ENCODE data around the gene IGHMBP2.
"Not testable (repeated sequence)": the region's sequence is repeated elsewhere in the genome, so short reads cannot be mapped to it uniquely, and the experiment has no call there.

IGHMBP2 gene

GRCh38 chr11:68970921-68971636, 67.4 kb downstream of the IGHMBP2 start:
- H3K27ac Mint-ChIP-seq, result no peak overlapping the region
- H3K36me3 Mint-ChIP-seq (ENCODE audit: low read depth), result no peaks in the 10 kb centered on the region
- TF ChIP-seq CTCF (IDR thresholded peaks at IDR 0.05; ENCODE audit: unreplicated experiment in 3 of 3), result no peak
- H3K4me1 Mint-ChIP-seq, result peaks cover 31% of the 10 kb centered on the region
- peaks cover 8% of the 10 kb centered on the region for H3K27me3 Mint-ChIP-seq (ENCODE audit: low read depth)
- peaks cover 3% of the 10 kb centered on the region for H3K9me3 Mint-ChIP-seq
- no peak overlapping the region for H3K4me3 Mint-ChIP-seq

GRCh38 chr11:68973219-68973618, 69.5 kb downstream of the IGHMBP2 start:
- H3K9me3 Mint-ChIP-seq, result peaks cover 2% of the 10 kb centered on the region
- H3K27me3 Mint-ChIP-seq (ENCODE audit: low read depth), result peaks cover 11% of the 10 kb centered on the region
- H3K27ac Mint-ChIP-seq, result peak overlapping the region in 2 of 3 experiments; percentile 58 to 65
- H3K36me3 Mint-ChIP-seq (ENCODE audit: low read depth), result no peaks in the 10 kb centered on the region
- no peak overlapping the region for H3K4me3 Mint-ChIP-seq
- TF ChIP-seq CTCF (IDR thresholded peaks at IDR 0.05; ENCODE audit: unreplicated experiment in 3 of 3), result no peak
- H3K4me1 Mint-ChIP-seq, result peaks cover 48% of the 10 kb centered on the region

- H3K27me3 Mint-ChIP-seq (ENCODE audit: low read depth), result peaks cover 12% of the 10 kb centered on the region
- H3K9me3 Mint-ChIP-seq; H3K36me3 Mint-ChIP-seq (ENCODE audit: low read depth); H3K27ac Mint-ChIP-seq; H3K4me3 Mint-ChIP-seq: not testable (repeated sequence)
- peaks cover 48% of the 10 kb centered on the region for H3K4me1 Mint-ChIP-seq
These were observed 70.0 kb downstream of the IGHMBP2 start for GRCh38 chr11:68973706-68974105.

GRCh38 chr11:68974421-68975194, 70.9 kb downstream of the IGHMBP2 start:
- Mint-ChIP-seq H3K27me3 (ENCODE audit: low read depth) (peaks cover 16% of the 10 kb centered on the region), H3K9me3 (no peaks in the 10 kb centered on the region), H3K27ac (peak overlapping the region in 1 of 3 experiments; percentile 7), H3K36me3 (ENCODE audit: low read depth) (no peaks in the 10 kb centered on the region), H3K4me3 (no peak overlapping the region), H3K4me1 (peaks cover 50% of the 10 kb centered on the region)
- no peak for TF ChIP-seq CTCF (IDR thresholded peaks at IDR 0.05; ENCODE audit: unreplicated experiment in 3 of 3)

GRCh38 chr11:68976095-68976494, 72.4 kb downstream of the IGHMBP2 start:
- no peak overlapping the region for H3K4me3 Mint-ChIP-seq
- no peak overlapping the region for H3K27ac Mint-ChIP-seq
- no peak for TF ChIP-seq CTCF (IDR thresholded peaks at IDR 0.05; ENCODE audit: unreplicated experiment in 3 of 3)
- H3K4me1 Mint-ChIP-seq, result peaks cover 50% of the 10 kb centered on the region
- H3K36me3 Mint-ChIP-seq (ENCODE audit: low read depth), result no peaks in the 10 kb centered on the region
- peaks cover 3% of the 10 kb centered on the region for H3K9me3 Mint-ChIP-seq
- H3K27me3 Mint-ChIP-seq (ENCODE audit: low read depth), result peaks cover 19% of the 10 kb centered on the region

- Mint-ChIP-seq H3K27me3 (ENCODE audit: low read depth) (peaks cover 19% of the 10 kb centered on the region), H3K27ac (no peak overlapping the region), H3K9me3 (peaks cover 3% of the 10 kb centered on the region), H3K36me3 (ENCODE audit: low read depth) (no peaks in the 10 kb centered on the region), H3K4me1 (peaks cover 50% of the 10 kb centered on the region), H3K4me3 (no peak overlapping the region)
- TF ChIP-seq CTCF (IDR thresholded peaks at IDR 0.05; ENCODE audit: unreplicated experiment in 3 of 3), result no peak
These were observed 72.9 kb downstream of the IGHMBP2 start for GRCh38 chr11:68976563-68976962.

Data from nephron (organoid).